ENCODE data around the gene ACTN4. TPM values are rescaled to one million over a fixed set of nuclear protein-coding genes. Genes with fewer than 3 reads are reported as not detected.

ACTN4 gene
- polyA plus RNA-seq, 1 donor: 654 TPM

GRCh38 chr19:38658462-38659306 lies 11.2 kb downstream of the ACTN4 start:
- no peak for DNase-seq

GRCh38 chr19:38660724-38661123 lies 13.3 kb downstream of the ACTN4 start:
- no peak for DNase-seq

- no peak for DNase-seq
Measured at GRCh38 chr19:38661136-38661535, 13.7 kb downstream of the ACTN4 start.

GRCh38 chr19:38661996-38662395 lies 14.5 kb downstream of the ACTN4 start:
- no peak for DNase-seq

- no peak for DNase-seq
Measured at GRCh38 chr19:38662537-38663155, 15.2 kb downstream of the ACTN4 start.

- DNase-seq: no peak
Measured at GRCh38 chr19:38663156-38663651, 15.8 kb downstream of the ACTN4 start.

- DNase-seq: no peak
Measured at GRCh38 chr19:38663957-38664502, 16.6 kb downstream of the ACTN4 start.

- DNase-seq: no peak
Measured at GRCh38 chr19:38664503-38665211, 17.2 kb downstream of the ACTN4 start.

- DNase-seq: no peak
Measured at GRCh38 chr19:38665219-38665931, 17.9 kb downstream of the ACTN4 start.

- DNase-seq: peak; percentile 86
Measured at GRCh38 chr19:38665950-38666662, 18.7 kb downstream of the ACTN4 start.

- DNase-seq: no peak
Measured at GRCh38 chr19:38666663-38667511, 19.4 kb downstream of the ACTN4 start.

- DNase-seq: no peak
Measured at GRCh38 chr19:38667661-38668171, 20.3 kb downstream of the ACTN4 start.

GRCh38 chr19:38669552-38669951 lies 22.1 kb downstream of the ACTN4 start:
- DNase-seq: no peak

- no peak for DNase-seq
Measured at GRCh38 chr19:38670921-38671398, 23.5 kb downstream of the ACTN4 start.

- no peak for DNase-seq
Measured at GRCh38 chr19:38671654-38672053, 24.2 kb downstream of the ACTN4 start.

- no peak for DNase-seq
Measured at GRCh38 chr19:38673030-38673429, 25.6 kb downstream of the ACTN4 start.

- DNase-seq: no peak
Measured at GRCh38 chr19:38674388-38675171, 27.1 kb downstream of the ACTN4 start.

- DNase-seq: no peak
Measured at GRCh38 chr19:38675611-38676010, 28.2 kb downstream of the ACTN4 start.
